ENCODE measurements around the gene CETP. TPM values are rescaled to one million over a fixed set of nuclear protein-coding genes. Genes with fewer than 3 reads are reported as not detected.
A peak's percentile ranks its signal among the peaks of the same experiment; 100 is the strongest.

CETP gene
- total and polyA plus RNA-seq, 2 of the 13 experiments (the other 11 are each of a cell fraction or from before 2014, with no cell fraction given): 0.31 to 9.8 TPM

DNA sequence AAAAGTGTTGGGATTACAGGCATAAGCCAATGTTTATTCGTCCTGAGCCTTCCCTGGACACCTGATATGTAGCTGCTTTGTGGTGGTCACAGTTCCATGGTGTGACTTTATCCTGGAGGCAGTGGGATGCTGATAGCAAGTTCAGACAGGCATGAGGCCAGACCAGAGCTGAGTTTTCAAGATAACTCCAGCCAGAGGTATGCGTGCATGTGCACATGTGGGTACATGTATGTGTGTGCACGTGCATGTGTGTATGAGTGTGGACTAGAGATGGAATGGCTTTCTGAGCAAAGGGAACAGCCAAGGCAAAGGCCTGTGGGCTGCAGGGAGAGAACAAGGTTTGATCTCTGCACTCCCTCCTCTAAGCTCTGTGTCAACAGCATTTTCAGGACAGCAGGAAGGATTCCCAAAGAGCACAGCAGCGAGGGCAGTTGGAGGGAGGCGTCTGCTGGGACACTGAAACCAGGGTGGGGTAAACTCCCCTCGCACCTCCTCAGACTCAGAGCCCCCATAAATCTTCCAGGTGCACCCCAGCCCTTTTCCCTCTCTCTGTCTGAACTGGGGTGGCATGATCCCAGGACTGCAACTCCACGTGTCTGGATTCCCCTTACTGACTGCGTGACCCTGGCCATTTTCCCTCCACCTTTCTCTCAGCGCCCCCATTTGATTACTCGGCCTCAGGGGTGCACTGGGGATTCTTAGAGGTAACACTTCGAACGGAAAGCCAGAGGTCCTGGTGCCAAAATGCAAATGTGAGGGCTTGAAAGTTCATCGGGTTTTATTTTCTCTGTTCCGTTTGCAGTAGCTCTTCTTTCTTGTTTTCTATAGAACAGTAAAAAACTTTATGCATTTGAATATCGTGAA lies 42.9 kb downstream of the CETP start (continued):
- TF ChIP-seq, protein P1, sequence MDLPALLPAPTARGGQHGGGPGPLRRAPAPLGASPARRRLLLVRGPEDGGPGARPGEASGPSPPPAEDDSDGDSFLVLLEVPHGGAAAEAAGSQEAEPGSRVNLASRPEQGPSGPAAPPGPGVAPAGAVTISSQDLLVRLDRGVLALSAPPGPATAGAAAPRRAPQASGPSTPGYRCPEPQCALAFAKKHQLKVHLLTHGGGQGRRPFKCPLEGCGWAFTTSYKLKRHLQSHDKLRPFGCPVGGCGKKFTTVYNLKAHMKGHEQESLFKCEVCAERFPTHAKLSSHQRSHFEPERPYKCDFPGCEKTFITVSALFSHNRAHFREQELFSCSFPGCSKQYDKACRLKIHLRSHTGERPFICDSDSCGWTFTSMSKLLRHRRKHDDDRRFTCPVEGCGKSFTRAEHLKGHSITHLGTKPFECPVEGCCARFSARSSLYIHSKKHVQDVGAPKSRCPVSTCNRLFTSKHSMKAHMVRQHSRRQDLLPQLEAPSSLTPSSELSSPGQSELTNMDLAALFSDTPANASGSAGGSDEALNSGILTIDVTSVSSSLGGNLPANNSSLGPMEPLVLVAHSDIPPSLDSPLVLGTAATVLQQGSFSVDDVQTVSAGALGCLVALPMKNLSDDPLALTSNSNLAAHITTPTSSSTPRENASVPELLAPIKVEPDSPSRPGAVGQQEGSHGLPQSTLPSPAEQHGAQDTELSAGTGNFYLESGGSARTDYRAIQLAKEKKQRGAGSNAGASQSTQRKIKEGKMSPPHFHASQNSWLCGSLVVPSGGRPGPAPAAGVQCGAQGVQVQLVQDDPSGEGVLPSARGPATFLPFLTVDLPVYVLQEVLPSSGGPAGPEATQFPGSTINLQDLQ (CRISPR knock-in tag; IDR thresholded peaks at IDR 0.05): no peak
- TF ChIP-seq SP5 (CRISPR knock-in tag; IDR thresholded peaks at IDR 0.05; ENCODE audit: borderline replicate concordance, low read depth) (peak; percentile 29; the same call in 1 of the 2 replicates), ZNF234 (CRISPR knock-in tag; conservative IDR thresholded peaks at IDR 0.05) (no peak), ZFY (CRISPR knock-in tag; IDR thresholded peaks at IDR 0.05) (peak; percentile 52; the same call in 1 of the 2 replicates), FLYWCH1 (CRISPR knock-in tag; IDR thresholded peaks at IDR 0.05) (no peak), ZNF788 (CRISPR knock-in tag; IDR thresholded peaks at IDR 0.05; ENCODE audit: borderline replicate concordance) (peak; percentile 65; the same call in 1 of the 2 replicates), ZNF598 (CRISPR knock-in tag; IDR thresholded peaks at IDR 0.05; ENCODE audit: borderline replicate concordance) (peak; percentile 64; the same call in 1 of the 2 replicates), DNMT1 (CRISPR knock-in tag; IDR thresholded peaks at IDR 0.05) (peak; percentile 23; the same call in 1 of the 2 replicates), ZNF546 (CRISPR knock-in tag; conservative IDR thresholded peaks at IDR 0.05) (0 out of 2 replicates have a peak, but pooled peaks have one; percentile 54), ZNF326 (CRISPR knock-in tag; IDR thresholded peaks at IDR 0.05; ENCODE audit: borderline replicate concordance) (peak; percentile 71; the same call in 1 of the 2 replicates), ZNF282 (IDR thresholded peaks at IDR 0.05; ENCODE audit: partially characterized antibody) (no peak), NCOR1 (IDR thresholded peaks at IDR 0.05; ENCODE audit: borderline replicate concordance, low read length) (no peak), SALL1 (CRISPR knock-in tag; IDR thresholded peaks at IDR 0.05) (peak; percentile 87), ZNF337 (CRISPR knock-in tag; IDR thresholded peaks at IDR 0.05; ENCODE audit: borderline replicate concordance, low read depth) (peak; percentile 43; the same call in 1 of the 2 replicates), PAWR (CRISPR knock-in tag; IDR thresholded peaks at IDR 0.05; ENCODE audit: borderline replicate concordance) (no peak), HNF4A (CRISPR knock-in tag; IDR thresholded peaks at IDR 0.05) (peak; percentile 96), ZKSCAN1 (IDR thresholded peaks at IDR 0.05; ENCODE audit: low read length) (peak; percentile 47; the same call in 1 of the 2 replicates)
- TF ChIP-seq, protein P2, sequence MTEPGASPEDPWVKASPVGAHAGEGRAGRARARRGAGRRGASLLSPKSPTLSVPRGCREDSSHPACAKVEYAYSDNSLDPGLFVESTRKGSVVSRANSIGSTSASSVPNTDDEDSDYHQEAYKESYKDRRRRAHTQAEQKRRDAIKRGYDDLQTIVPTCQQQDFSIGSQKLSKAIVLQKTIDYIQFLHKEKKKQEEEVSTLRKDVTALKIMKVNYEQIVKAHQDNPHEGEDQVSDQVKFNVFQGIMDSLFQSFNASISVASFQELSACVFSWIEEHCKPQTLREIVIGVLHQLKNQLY (CRISPR knock-in tag; IDR thresholded peaks at IDR 0.05): peak; percentile 48; the same call in 1 of the 2 replicates
- TF ChIP-seq, protein P3, sequence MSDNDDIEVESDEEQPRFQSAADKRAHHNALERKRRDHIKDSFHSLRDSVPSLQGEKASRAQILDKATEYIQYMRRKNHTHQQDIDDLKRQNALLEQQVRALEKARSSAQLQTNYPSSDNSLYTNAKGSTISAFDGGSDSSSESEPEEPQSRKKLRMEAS (IDR thresholded peaks at IDR 0.05): peak; percentile 68
- TF ChIP-seq, protein P4, sequence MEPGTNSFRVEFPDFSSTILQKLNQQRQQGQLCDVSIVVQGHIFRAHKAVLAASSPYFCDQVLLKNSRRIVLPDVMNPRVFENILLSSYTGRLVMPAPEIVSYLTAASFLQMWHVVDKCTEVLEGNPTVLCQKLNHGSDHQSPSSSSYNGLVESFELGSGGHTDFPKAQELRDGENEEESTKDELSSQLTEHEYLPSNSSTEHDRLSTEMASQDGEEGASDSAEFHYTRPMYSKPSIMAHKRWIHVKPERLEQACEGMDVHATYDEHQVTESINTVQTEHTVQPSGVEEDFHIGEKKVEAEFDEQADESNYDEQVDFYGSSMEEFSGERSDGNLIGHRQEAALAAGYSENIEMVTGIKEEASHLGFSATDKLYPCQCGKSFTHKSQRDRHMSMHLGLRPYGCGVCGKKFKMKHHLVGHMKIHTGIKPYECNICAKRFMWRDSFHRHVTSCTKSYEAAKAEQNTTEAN (CRISPR knock-in tag; conservative IDR thresholded peaks at IDR 0.05): 0 out of 2 replicates have a peak, but pooled peaks have one; percentile 64
- TF ChIP-seq, protein P5, sequence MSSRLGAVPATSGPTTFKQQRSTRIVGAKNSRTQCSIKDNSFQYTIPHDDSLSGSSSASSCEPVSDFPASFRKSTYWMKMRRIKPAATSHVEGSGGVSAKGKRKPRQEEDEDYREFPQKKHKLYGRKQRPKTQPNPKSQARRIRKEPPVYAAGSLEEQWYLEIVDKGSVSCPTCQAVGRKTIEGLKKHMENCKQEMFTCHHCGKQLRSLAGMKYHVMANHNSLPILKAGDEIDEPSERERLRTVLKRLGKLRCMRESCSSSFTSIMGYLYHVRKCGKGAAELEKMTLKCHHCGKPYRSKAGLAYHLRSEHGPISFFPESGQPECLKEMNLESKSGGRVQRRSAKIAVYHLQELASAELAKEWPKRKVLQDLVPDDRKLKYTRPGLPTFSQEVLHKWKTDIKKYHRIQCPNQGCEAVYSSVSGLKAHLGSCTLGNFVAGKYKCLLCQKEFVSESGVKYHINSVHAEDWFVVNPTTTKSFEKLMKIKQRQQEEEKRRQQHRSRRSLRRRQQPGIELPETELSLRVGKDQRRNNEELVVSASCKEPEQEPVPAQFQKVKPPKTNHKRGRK (CRISPR knock-in tag; IDR thresholded peaks at IDR 0.05): 0 out of 2 replicates have a peak, but pooled peaks have one; percentile 52
